NCI-H128 (cell line): ENCODE data around the gene PURB.
"Not testable (repeated sequence)": the region's sequence is repeated elsewhere in the genome, so short reads cannot be mapped to it uniquely, and the experiment has no call there.

ENCODE experiments used
- DNase-seq: peaks from one replicate; lab custom pipeline; 2025; ENCODE audit not compliant: unreplicated experiment; lab: John Stamatoyannopoulos, UW

The PURB gene

GRCh38 chr7:44854644-44855364 lies 30.5 kb downstream of the PURB start:
- no peak for DNase-seq

- DNase-seq, result no peak
These were observed 31.9 kb downstream of the PURB start for GRCh38 chr7:44853391-44853790.

DNA sequence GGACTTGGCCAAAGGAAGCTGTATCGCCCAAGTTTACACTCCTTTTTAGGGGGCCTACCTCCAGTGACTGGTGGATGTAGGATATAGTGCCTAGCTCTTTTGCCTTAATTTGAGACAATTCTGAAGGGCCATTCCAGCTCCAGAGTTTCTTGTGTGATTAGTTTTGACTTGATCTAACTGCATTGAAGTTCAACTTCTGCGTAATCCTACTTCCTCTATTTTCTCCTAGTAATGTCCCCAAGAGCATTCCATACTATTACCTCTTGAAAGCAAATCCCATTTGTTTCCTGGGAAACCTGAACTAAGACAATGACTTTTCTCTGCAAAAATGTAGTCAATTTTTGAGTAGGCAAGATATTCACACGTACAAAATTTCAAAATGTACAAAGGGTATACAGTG lies 32.7 kb downstream of the PURB start:
- DNase-seq, result no peak

DNA sequence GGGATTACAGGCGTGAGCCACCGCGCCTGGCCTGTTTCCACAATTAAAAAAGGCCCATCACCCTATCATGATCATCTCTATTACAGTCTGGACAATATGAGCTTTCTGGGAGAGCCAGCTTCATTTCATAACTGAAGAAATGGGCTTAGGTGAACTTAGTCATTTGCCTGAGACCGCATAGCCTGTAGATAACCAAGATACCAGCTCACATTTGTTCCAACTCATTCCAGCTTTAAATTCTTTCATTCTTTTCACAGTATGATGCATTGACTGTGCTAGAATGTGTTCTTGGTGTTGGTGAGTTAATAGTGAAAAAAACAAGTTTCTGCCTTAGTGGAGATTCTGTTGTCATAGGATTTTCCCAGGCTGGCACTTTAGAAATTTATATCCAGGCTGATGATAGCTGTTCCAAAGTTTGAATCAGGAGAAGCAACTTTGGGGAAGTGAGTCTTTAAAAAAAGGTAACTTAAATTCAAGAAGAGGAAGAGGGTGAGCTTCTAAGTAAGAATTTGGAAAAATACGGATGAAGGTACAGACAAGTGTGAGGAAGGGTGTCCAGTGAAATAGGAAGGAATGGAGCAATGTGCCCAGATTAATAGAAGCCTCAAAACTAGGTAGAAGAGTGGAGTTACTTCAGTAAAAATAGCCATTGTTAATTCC lies 35.3 kb downstream of the PURB start:
- DNase-seq, result no peak

DNA sequence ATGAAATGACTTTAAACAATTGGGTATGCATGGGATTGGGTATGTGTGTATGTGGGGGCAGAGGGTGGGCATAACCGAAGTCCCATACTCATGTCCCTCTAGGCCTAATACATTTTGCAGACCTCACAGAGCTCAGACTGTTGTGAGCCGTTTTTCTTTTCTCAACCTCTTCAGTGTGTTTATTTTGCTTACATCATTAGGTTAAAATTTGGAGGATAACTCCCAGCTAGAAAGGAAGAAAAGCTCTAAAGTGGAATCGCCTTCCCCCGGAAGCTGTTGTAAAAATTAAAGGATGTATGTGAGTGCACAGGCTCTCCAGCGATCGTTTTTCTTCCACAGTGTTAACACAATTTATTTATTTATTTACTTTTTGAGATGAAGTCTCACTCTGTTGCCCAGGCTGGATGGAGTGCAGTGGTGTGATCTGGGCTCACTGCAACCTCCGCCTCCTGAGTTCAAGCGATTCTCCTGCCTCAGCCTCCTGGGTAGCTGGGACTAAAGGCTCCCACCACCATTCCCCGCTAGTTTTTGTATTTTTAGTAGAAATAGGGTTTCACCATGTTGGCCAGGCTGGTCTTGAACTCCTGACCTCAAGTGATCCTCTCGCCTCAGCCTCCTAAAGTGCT lies 36.0 kb downstream of the PURB start:
- DNase-seq, result no peak

GRCh38 chr7:44847920-44848634 lies 37.3 kb downstream of the PURB start, which contains the start of gene H2AZ2:
TSS of gene H2AZ2 (minus strand) at chr7:44848087. CDS start at chr7:44847971, 116 bp downstream.
- DNase-seq, result peak; percentile 99

- DNase-seq, result peak; percentile 79
These were observed 37.8 kb downstream of the PURB start for GRCh38 chr7:44847509-44847919.

DNA sequence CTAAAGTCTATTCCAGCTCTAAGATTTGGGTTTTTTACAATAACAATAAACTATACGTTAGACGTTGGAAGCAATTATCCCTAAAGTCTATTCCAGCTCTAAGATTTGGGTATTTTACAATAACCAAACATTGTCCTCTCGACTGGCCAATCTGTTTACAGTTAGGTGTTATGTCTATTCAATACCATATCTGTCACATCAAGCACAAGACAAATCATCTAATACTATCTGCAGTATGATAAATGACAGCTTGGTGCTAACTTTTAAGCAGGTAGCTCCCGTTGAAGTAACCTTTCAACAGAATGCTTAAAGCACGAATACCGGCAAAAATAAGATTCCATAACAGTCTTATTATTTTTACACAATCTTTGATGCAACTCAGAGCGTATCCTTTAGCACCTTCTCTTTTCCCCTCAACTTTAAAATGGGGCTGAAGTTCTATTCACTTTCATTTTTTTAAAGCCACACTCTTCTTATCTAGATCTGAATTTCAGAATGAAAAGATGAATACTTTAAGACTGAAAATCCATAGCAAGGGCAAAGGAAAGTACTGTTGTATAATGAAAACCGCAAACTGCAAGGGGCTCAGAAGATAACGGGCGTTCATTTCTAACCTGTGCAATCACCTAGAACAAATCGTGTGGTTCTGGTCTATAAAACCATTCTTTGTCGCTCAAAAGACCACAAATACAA lies 38.4 kb downstream of the PURB start:
- no peak for DNase-seq

- not testable (repeated sequence) for DNase-seq
These were observed 38.9 kb downstream of the PURB start for GRCh38 chr7:44846390-44846789.

- no peak for DNase-seq
These were observed 39.9 kb downstream of the PURB start for GRCh38 chr7:44845451-44845850.

- not testable (repeated sequence) for DNase-seq
These were observed 41.9 kb downstream of the PURB start for GRCh38 chr7:44843440-44843839.

DNA sequence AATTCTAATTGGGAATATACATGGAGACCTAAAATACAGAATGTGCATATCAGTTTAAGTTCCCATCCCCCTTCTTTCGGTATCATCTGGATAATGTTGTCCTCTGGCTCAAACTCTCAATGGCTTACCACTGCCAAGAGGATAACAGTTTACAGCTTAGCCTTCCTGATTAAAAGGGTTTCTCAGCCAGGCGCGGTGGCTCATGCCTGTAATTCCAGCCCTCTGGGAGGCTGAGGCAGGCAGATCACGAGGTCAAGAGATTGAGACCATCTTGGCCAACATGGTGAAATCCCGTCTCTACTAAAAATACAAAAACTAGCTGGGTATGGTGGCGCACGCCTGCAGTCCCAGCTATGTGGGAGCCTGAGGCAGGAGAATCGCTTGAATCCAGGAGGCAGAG lies 42.7 kb downstream of the PURB start:
- not testable (repeated sequence) for DNase-seq

- no peak for DNase-seq
These were observed 46.6 kb downstream of the PURB start for GRCh38 chr7:44838751-44839150.

- DNase-seq, result no peak
These were observed 57.8 kb downstream of the PURB start for GRCh38 chr7:44827567-44827966.
